Fibroblast of lung (primary cell): Measurements from ENCODE around the gene TEX29. TPM values are rescaled to one million over a fixed set of nuclear protein-coding genes. Genes with fewer than 3 reads are reported as not detected.

ENCODE experiments used
- DNase-seq, 2 donors: peaks; one replicate each; pipeline versions ENCODE4 v3.0.0 to v3.0.0-alpha.2; 2010; ENCODE audit warnings: low read depth in 2 of 2
- H2AFZ ChIP-seq: 2 replicates; pipeline ENCODE4 v1.5.1; 2012; ENCODE audit warnings: low read length, control low read depth, inconsistent platforms
- H3K27ac ChIP-seq: 2 replicates; pipeline ENCODE4 v1.5.1; 2011; ENCODE audit warnings: low read length, control low read depth; ENCODE audit not compliant: insufficient read depth
- H3K27me3 ChIP-seq: 2 replicates; pipeline ENCODE4 v1.5.1; 2011; ENCODE audit warnings: mild to moderate bottlenecking, low read length; ENCODE audit not compliant: control insufficient read depth, insufficient read depth
- H3K36me3 ChIP-seq: 2 replicates; pipeline ENCODE4 v1.5.1; 2011; ENCODE audit warnings: low read length; ENCODE audit not compliant: control insufficient read depth, insufficient read depth
- H3K4me1 ChIP-seq: 2 replicates; pipeline ENCODE4 v1.5.1; 2011; ENCODE audit warnings: low read length; ENCODE audit not compliant: control insufficient read depth, insufficient read depth; ENCODE audit errors: extremely low read depth
- H3K4me2 ChIP-seq: 2 replicates; pipeline ENCODE4 v1.5.1; 2011; ENCODE audit warnings: low read length, control low read depth; ENCODE audit not compliant: insufficient read depth; ENCODE audit errors: extremely low read depth
- H3K4me3 ChIP-seq, 4 experiments: fragments of 200-600 bp in 1 of 4; sonication (generic) in 1 of 4; replicated peaks in 1 of 4; 2 replicates each; pipeline ENCODE4 v1.5.1; 2011 to 2016; ENCODE audit warnings: low read length in 4 of 4, low read depth in 3 of 4, mild to moderate bottlenecking in 3 of 4, control low read depth in 2 of 4, inconsistent platforms in 1 of 4, mixed read lengths in 1 of 4; ENCODE audit not compliant: insufficient read depth in 1 of 4; ENCODE audit errors: control extremely low read depth in 1 of 4
- H3K79me2 ChIP-seq: 2 replicates; pipeline ENCODE4 v1.5.1; 2012; ENCODE audit warnings: mild to moderate bottlenecking, low read length, inconsistent platforms; ENCODE audit not compliant: control insufficient read depth, insufficient read depth
- H3K9ac ChIP-seq: 2 replicates; pipeline ENCODE4 v1.5.1; 2011; ENCODE audit warnings: mild to moderate bottlenecking, low read length, control low read depth; ENCODE audit not compliant: insufficient read depth
- H3K9me3 ChIP-seq: 2 replicates; pipeline ENCODE4 v1.5.1; 2012; ENCODE audit warnings: low read depth, low read length; ENCODE audit not compliant: control insufficient read depth, insufficient read depth
- H4K20me1 ChIP-seq: 2 replicates; pipeline ENCODE4 v1.5.1; 2011; ENCODE audit warnings: low read length; ENCODE audit not compliant: control insufficient read depth, insufficient read depth; ENCODE audit errors: extremely low read depth
- EZH2 ChIP-seq: IDR thresholded peaks from 2 replicates; pipeline ENCODE4 v1.5.1; 2012; ENCODE audit warnings: low read length, control low read depth, mild to moderate bottlenecking; ENCODE audit errors: missing control alignments
- polyA plus RNA-seq, 2 donors: library from polyadenylated mRNA; depleted of rRNA in 1 of 2; stranded (reverse) in 1 of 2; unstranded in 1 of 2; fragments of >200 nt; gene quantifications; 2 replicates each; pipeline ENCODE4 v1.2.1, GENCODE V29; 2011 to 2012; ENCODE audit warnings: missing spikeins in 1 of 2
- total RNA-seq: library from RNA; depleted of rRNA; stranded (reverse); fragments of >200 nt; gene quantifications from 2 replicates; pipeline ENCODE4 v1.2.1, GENCODE V29; 2014
- TF ChIP-seq, protein P1 (sequence below), 2 donors: IDR thresholded peaks in 1 of 2; conservative IDR thresholded peaks in 1 of 2; 1 replicate in 1 of 2; 2 replicates in 1 of 2; pipeline ENCODE4 v1.5.1; 2011 to 2012; ENCODE audit warnings: low read length in 2 of 2, control low read depth in 1 of 2, inconsistent platforms in 1 of 2, low read depth in 1 of 2, mild to moderate bottlenecking in 1 of 2

The TEX29 gene
- total and polyA plus RNA-seq, 2 donors (not counting 1 experiment from before 2014, with no cell fraction given) = 0.66 to 1.7 TPM

DNA sequence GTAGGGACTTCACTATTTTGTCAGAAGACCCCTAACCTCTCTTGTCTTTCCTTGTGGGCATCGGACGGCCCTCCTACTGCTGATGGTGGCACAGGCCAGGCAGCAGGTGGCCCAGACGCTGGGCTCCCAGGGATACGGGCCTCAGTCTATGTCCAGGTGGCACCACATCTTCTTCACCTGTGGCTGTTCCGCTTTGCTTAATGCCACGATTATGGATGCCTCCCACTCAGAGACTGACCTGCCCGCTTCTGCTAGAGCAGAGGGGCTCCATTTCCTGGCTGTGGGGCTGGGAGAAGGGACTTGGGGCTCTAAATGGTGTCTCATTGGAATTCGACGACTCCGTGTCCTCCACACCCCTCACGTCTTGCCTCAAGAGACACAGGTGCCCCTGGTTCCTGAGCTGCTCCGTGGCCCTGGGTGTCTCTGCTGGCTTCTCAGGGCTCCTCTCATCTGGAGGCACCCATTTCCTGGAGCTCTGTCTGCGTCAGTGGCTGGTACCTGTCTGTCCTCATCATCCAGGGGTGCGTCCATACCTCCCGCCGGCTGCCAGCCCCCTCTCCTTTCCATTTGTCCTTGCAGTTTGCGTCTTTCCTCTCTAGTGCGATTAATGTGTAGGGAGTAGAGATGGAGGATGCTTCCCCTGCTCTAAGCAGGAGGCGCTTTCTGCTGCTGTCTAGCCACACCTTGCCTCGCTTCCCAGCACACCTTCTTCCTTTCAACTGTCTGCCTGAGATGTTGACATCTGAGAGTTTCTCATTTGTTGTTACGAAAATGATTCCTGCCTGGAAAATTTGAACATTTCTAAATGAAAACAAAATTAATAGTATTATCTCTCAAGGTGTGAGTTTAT lies 63.4 kb downstream of the TEX29 start:
- DNase-seq = no peak
- Histone ChIP-seq H3K79me2 (no peaks in the 10 kb centered on the region), H3K9ac (no peak overlapping the region), H2AFZ (no peak overlapping the region), H3K4me1 (no peaks in the 10 kb centered on the region), H3K27ac (no peak overlapping the region), H3K4me3 (no peak overlapping the region), H3K4me2 (no peak overlapping the region), H3K36me3 (no peaks in the 10 kb centered on the region), H3K27me3 (no peaks in the 10 kb centered on the region), H3K9me3 (no peaks in the 10 kb centered on the region), H4K20me1 (no peaks in the 10 kb centered on the region)
- no peak for TF ChIP-seq EZH2
- TF ChIP-seq, protein P1, sequence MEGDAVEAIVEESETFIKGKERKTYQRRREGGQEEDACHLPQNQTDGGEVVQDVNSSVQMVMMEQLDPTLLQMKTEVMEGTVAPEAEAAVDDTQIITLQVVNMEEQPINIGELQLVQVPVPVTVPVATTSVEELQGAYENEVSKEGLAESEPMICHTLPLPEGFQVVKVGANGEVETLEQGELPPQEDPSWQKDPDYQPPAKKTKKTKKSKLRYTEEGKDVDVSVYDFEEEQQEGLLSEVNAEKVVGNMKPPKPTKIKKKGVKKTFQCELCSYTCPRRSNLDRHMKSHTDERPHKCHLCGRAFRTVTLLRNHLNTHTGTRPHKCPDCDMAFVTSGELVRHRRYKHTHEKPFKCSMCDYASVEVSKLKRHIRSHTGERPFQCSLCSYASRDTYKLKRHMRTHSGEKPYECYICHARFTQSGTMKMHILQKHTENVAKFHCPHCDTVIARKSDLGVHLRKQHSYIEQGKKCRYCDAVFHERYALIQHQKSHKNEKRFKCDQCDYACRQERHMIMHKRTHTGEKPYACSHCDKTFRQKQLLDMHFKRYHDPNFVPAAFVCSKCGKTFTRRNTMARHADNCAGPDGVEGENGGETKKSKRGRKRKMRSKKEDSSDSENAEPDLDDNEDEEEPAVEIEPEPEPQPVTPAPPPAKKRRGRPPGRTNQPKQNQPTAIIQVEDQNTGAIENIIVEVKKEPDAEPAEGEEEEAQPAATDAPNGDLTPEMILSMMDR (conservative IDR thresholded peaks at IDR 0.05 in 1 of 2, IDR thresholded peaks at IDR 0.05 in 1 of 2; ENCODE audit: low read depth in 1 of 2, low read length in 2 of 2) = no peak

DNA sequence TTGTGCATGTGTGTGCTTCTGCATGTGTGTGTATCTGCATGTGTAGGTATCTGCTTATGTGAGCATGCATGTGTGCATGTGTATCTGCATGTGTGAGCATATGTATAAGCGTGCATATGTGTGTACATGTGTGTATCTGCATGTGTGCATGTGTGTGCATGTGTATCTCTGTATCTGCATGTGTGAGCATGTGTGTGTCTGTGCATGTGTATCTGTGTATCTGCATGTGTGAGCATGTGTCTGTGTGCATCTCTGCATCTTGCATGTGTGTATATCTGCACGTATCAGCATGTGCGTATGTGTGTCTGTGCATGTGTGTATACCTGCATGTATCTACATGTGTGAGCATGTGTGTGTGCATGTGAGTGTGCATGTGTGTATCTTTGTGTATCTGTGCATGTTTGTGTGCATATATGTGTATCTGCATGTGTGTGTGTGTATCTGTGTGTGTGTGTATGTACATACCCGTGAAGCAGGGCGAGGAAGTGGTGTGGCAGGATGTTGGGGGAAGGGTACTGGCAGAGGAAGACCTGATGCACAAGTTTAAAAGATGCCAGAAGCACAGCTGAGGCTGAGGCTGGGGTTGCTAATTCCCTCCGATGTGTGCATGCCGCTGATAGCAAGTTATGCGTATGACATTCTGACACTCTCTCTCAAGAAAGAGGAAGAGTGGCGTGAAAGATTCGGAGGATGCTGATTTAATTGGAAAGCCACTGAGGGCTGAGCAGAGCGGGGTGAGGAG lies 64.2 kb downstream of the TEX29 start:
- Histone ChIP-seq H3K4me3 (no peak overlapping the region), H3K9me3 (no peaks in the 10 kb centered on the region), H3K9ac (no peak overlapping the region), H4K20me1 (no peaks in the 10 kb centered on the region), H3K27me3 (no peaks in the 10 kb centered on the region), H3K27ac (no peak overlapping the region), H2AFZ (no peak overlapping the region), H3K36me3 (no peaks in the 10 kb centered on the region), H3K4me2 (no peak overlapping the region), H3K4me1 (no peaks in the 10 kb centered on the region), H3K79me2 (no peaks in the 10 kb centered on the region)
- TF ChIP-seq, protein P1 (conservative IDR thresholded peaks at IDR 0.05 in 1 of 2, IDR thresholded peaks at IDR 0.05 in 1 of 2; ENCODE audit: low read depth in 1 of 2, low read length in 2 of 2) = no peak
- no peak for TF ChIP-seq EZH2
- DNase-seq = no peak

DNA sequence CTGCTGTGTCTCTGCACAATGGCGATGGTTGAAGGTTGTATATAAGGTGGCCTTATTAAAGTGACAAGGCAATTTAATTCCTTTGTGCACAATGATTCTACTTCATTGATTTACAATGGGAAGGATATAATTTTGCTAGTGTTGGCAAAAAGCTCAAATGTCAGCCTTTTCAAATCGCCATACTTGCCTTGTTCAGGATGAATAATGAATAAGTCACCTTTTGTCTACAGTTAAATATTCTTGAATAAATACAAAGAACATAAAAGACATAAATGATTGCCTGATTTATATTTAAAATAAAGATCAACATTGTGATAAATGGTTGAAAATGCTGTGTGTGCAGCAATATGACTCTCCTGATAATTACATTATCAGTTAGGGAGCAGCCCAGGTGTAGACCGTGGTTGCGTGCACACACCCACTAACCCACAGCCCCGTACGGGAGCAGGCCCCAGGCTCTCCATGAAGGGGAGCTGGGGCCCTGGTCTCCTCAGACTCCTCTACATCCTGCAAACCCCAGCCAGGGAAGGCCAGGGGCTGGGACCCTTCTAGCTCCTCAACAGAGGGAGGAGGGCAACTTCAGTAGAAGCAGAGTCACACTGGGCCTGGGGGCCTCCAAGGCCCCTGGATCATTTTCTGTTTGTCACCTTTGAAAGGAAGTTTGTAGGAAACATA lies 64.9 kb downstream of the TEX29 start:
- Histone ChIP-seq H3K4me2 (no peak overlapping the region), H3K27me3 (no peaks in the 10 kb centered on the region), H3K36me3 (no peaks in the 10 kb centered on the region), H3K9me3 (no peaks in the 10 kb centered on the region), H3K9ac (no peak overlapping the region), H3K27ac (no peak overlapping the region), H2AFZ (no peak overlapping the region), H4K20me1 (no peaks in the 10 kb centered on the region), H3K79me2 (no peaks in the 10 kb centered on the region), H3K4me1 (no peaks in the 10 kb centered on the region), H3K4me3 (no peak overlapping the region)
- no peak for TF ChIP-seq EZH2
- TF ChIP-seq, protein P1 (conservative IDR thresholded peaks at IDR 0.05 in 1 of 2, IDR thresholded peaks at IDR 0.05 in 1 of 2; ENCODE audit: low read depth in 1 of 2, low read length in 2 of 2) = no peak
- no peak for DNase-seq
